ENCODE data around the gene ACP6.
"Not testable (repeated sequence)": the region's sequence is repeated elsewhere in the genome, so short reads cannot be mapped to it uniquely, and the experiment has no call there.

Gene ACP6

GRCh38 chr1:147618771-147619170 lies 51.6 kb downstream of the ACP6 start:
- no peak for DNase-seq

GRCh38 chr1:147618077-147618569 lies 52.2 kb downstream of the ACP6 start:
- no peak for DNase-seq

- not testable (repeated sequence) for DNase-seq
These were observed 55.4 kb downstream of the ACP6 start for GRCh38 chr1:147614966-147615365.

GRCh38 chr1:147613506-147613905 lies 56.8 kb downstream of the ACP6 start:
- DNase-seq: peak; percentile 36

- DNase-seq: no peak
These were observed 58.0 kb downstream of the ACP6 start for GRCh38 chr1:147612366-147612765.

- no peak for DNase-seq
These were observed 58.7 kb downstream of the ACP6 start for GRCh38 chr1:147611586-147611985.

- no peak for DNase-seq
These were observed 59.3 kb downstream of the ACP6 start for GRCh38 chr1:147611021-147611426.

- DNase-seq: no peak
These were observed 61.0 kb downstream of the ACP6 start for GRCh38 chr1:147609358-147609757.

- DNase-seq: no peak
These were observed 61.7 kb downstream of the ACP6 start for GRCh38 chr1:147608596-147608995.

- peak; percentile 32 for DNase-seq
These were observed 64.7 kb downstream of the ACP6 start for GRCh38 chr1:147605591-147605990.

- no peak for DNase-seq
These were observed 66.3 kb downstream of the ACP6 start for GRCh38 chr1:147603986-147604385.

GRCh38 chr1:147600119-147601111 lies 69.9 kb downstream of the ACP6 start:
- peak; percentile 25 for DNase-seq

- DNase-seq: peak; percentile 96
These were observed 70.8 kb downstream of the ACP6 start for GRCh38 chr1:147599362-147600118.

- no peak for DNase-seq
These were observed 71.5 kb downstream of the ACP6 start for GRCh38 chr1:147598621-147599361.

GRCh38 chr1:147597010-147597409 lies 73.3 kb downstream of the ACP6 start:
- DNase-seq: no peak

Measured in fibroblast of upper back skin (primary cell).